SK-N-SH treated with all-trans-retinoic acid at 6 μM for 48 hours (cell line): ENCODE measurements around the gene ARVCF.

ENCODE experiments used
- ATAC-seq: fragments of 200-7000 bp; cut with Tn5 transposase; 3 replicates; pipeline ENCODE4 v1.9.1; 2020; ENCODE audit warnings: mild to moderate bottlenecking, moderate library complexity
- ARNTL ChIP-seq: fragments of 450-650 bp; formaldehyde crosslinking; IDR thresholded peaks from 2 replicates; pipeline ENCODE4 v1.5.0; 2020; ENCODE audit warnings: low read depth, mild to moderate bottlenecking, moderate library complexity, borderline replicate concordance
- BACH2 ChIP-seq: fragments of 250-450 bp; sonication (Bioruptor Pico); IDR thresholded peaks from 2 replicates; pipeline ENCODE4 v1.9.0; 2021; ENCODE audit warnings: mild to moderate bottlenecking, borderline replicate concordance
- CREB5 ChIP-seq: fragments of 250-450 bp; sonication (Bioruptor Pico); IDR thresholded peaks from 2 replicates; pipeline ENCODE4 v1.5.1; 2020; ENCODE audit warnings: low read depth, mild to moderate bottlenecking, moderate library complexity
- CSDC2 ChIP-seq: fragments of 250-450 bp; sonication (Bioruptor Pico); IDR thresholded peaks from 2 replicates; pipeline ENCODE4 v1.5.0; 2020; ENCODE audit warnings: mild to moderate bottlenecking, moderate library complexity
- CSRNP3 ChIP-seq: fragments of 250-450 bp; sonication (Bioruptor Pico); IDR thresholded peaks from 2 replicates; pipeline ENCODE4 v1.5.1; 2021; ENCODE audit warnings: mild to moderate bottlenecking, moderate library complexity
- ESRRG ChIP-seq: fragments of 250-450 bp; sonication (Bioruptor Pico); IDR thresholded peaks from 2 replicates; pipeline ENCODE4 v1.6.1; 2021; ENCODE audit warnings: mild to moderate bottlenecking
- GLIS3 ChIP-seq: fragments of 250-450 bp; sonication (Bioruptor Pico); IDR thresholded peaks from 2 replicates; pipeline ENCODE4 v1.5.0; 2020; ENCODE audit warnings: mild to moderate bottlenecking, moderate library complexity
- ISL1 ChIP-seq: fragments of 250-450 bp; sonication (Bioruptor Pico); IDR thresholded peaks from 2 replicates; pipeline ENCODE4 v2.1.2; 2022; ENCODE audit warnings: mild to moderate bottlenecking, moderate library complexity
- OSR1 ChIP-seq: fragments of 250-450 bp; sonication (Bioruptor Pico); IDR thresholded peaks from 2 replicates; pipeline ENCODE4 v1.8.0; 2022; ENCODE audit warnings: moderate library complexity, mild to moderate bottlenecking, inconsistent platforms
- PATZ1 ChIP-seq: fragments of 250-450 bp; sonication (Bioruptor Pico); IDR thresholded peaks from 2 replicates; pipeline ENCODE4 v1.8.0; 2020; ENCODE audit warnings: mild to moderate bottlenecking, moderate library complexity, borderline replicate concordance
- POU6F1 ChIP-seq: fragments of 250-450 bp; sonication (Bioruptor Pico); IDR thresholded peaks from 2 replicates; pipeline ENCODE4 v1.8.0; 2021; ENCODE audit warnings: low read depth, mild to moderate bottlenecking, moderate library complexity, borderline replicate concordance
- PPARA ChIP-seq: fragments of 250-450 bp; sonication (Bioruptor Pico); IDR thresholded peaks from 2 replicates; pipeline ENCODE4 v1.5.0; 2020; ENCODE audit warnings: mild to moderate bottlenecking, borderline replicate concordance
- RARB ChIP-seq: fragments of 250-450 bp; sonication (Bioruptor Pico); IDR thresholded peaks from 2 replicates; pipeline ENCODE4 v1.8.0; 2021; ENCODE audit warnings: mild to moderate bottlenecking, moderate library complexity
- SNAI2 ChIP-seq: fragments of 250-450 bp; sonication (Bioruptor Pico); IDR thresholded peaks from 2 replicates; pipeline ENCODE4 v1.5.0; 2020; ENCODE audit warnings: mild to moderate bottlenecking, moderate library complexity
- TCF4 ChIP-seq: fragments of 250-450 bp; sonication (Bioruptor Pico); IDR thresholded peaks from 2 replicates; pipeline ENCODE4 v1.8.0; 2021; ENCODE audit warnings: mild to moderate bottlenecking, moderate library complexity, borderline replicate concordance
- TOX ChIP-seq: fragments of 250-450 bp; sonication (Bioruptor Pico); IDR thresholded peaks from 2 replicates; pipeline ENCODE4 v1.8.0; 2021; ENCODE audit warnings: mild to moderate bottlenecking, moderate library complexity, borderline replicate concordance
- ZC3H10 ChIP-seq: fragments of 250-450 bp; sonication (Bioruptor Pico); IDR thresholded peaks from 2 replicates; pipeline ENCODE4 v1.5.1; 2021; ENCODE audit warnings: mild to moderate bottlenecking, moderate library complexity
- ZFP3 ChIP-seq: fragments of 250-450 bp; sonication (Bioruptor Pico); IDR thresholded peaks from 2 replicates; pipeline ENCODE4 v1.5.0; 2020; ENCODE audit warnings: mild to moderate bottlenecking, moderate library complexity
- ZNF70 ChIP-seq: fragments of 450-650 bp; formaldehyde crosslinking; IDR thresholded peaks from 2 replicates; pipeline ENCODE4 v1.5.0; 2020; ENCODE audit warnings: mild to moderate bottlenecking, moderate library complexity

Gene ARVCF

GRCh38 chr22:19994851-19995610 lies 21.6 kb downstream of the ARVCF start:
- no peak for ATAC-seq
- TF ChIP-seq CSRNP3 (CRISPR knock-in tag) (no peak), CREB5 (CRISPR knock-in tag) (no peak), ZFP3 (no peak), ZC3H10 (CRISPR knock-in tag) (no peak), ESRRG (CRISPR knock-in tag) (no peak), CSDC2 (CRISPR knock-in tag) (no peak), ISL1 (no peak), SNAI2 (CRISPR knock-in tag) (no peak), ZNF70 (no peak), TCF4 (CRISPR knock-in tag) (no peak)

GRCh38 chr22:19993926-19994325 lies 22.7 kb downstream of the ARVCF start:
- no peak for TF ChIP-seq SNAI2 (CRISPR knock-in tag)
- no peak for TF ChIP-seq TOX
- no peak for TF ChIP-seq ESRRG (CRISPR knock-in tag)
- TF ChIP-seq CSRNP3 (CRISPR knock-in tag) = no peak
- no peak for TF ChIP-seq BACH2 (CRISPR knock-in tag)
- no peak for TF ChIP-seq ZNF70
- TF ChIP-seq PPARA = no peak
- no peak for TF ChIP-seq GLIS3 (CRISPR knock-in tag)
- TF ChIP-seq TCF4 (CRISPR knock-in tag) = no peak
- no peak for ATAC-seq

GRCh38 chr22:19992921-19993355 lies 23.7 kb downstream of the ARVCF start:
- ATAC-seq = no peak
- no peak for TF ChIP-seq CSRNP3 (CRISPR knock-in tag)
- TF ChIP-seq OSR1 (CRISPR knock-in tag) = no peak
- TF ChIP-seq POU6F1 = no peak
- no peak for TF ChIP-seq BACH2 (CRISPR knock-in tag)
- TF ChIP-seq ISL1 = no peak
- no peak for TF ChIP-seq PATZ1 (CRISPR knock-in tag)
- TF ChIP-seq TOX = no peak

GRCh38 chr22:19992481-19992911 lies 24.1 kb downstream of the ARVCF start:
- ATAC-seq = no peak
- TF ChIP-seq ZC3H10 (CRISPR knock-in tag) (no peak), OSR1 (CRISPR knock-in tag) (no peak), CSDC2 (CRISPR knock-in tag) (no peak), ARNTL (no peak), PPARA (no peak), ZNF70 (no peak), RARB (CRISPR knock-in tag) (no peak), PATZ1 (CRISPR knock-in tag) (no peak)
